Endothelial cell of umbilical vein (primary cell): ENCODE data around the gene NFKB1. TPM values are rescaled to one million over a fixed set of nuclear protein-coding genes. Genes with fewer than 3 reads are reported as not detected.

Source experiments
- BruUV-seq: library from RNA; stranded (reverse); fragments of 400-500 nt; replicated peaks from 2 replicates; lab custom pipeline; 2021; lab: Mats Ljungman, UMichigan
- CTCF ChIA-PET: fragments of 300-600, 350-600 bp; sonication (Branson Sonifier 250); formaldehyde crosslinking; loops from one replicate; lab custom pipeline; 2021; ENCODE audit warnings: antibody characterized with exemption, inconsistent platforms; lab: Charles Lee
- POLR2A ChIA-PET: fragments of 300-600, 350-600 bp; sonication (Branson Sonifier 250); formaldehyde crosslinking; loops from one replicate; lab custom pipeline; 2021; ENCODE audit warnings: antibody characterized with exemption, inconsistent platforms; lab: Charles Lee
- DNase-seq: peaks from one replicate; pipeline ENCODE4 v3.0.0-alpha.2; 2011; ENCODE audit warnings: low read depth, low spot score
- FAIRE-seq: peaks from 2 replicates; lab custom pipeline; 2011; peaks lifted over from hg19 to GRCh38; lab: Jason Lieb, UNC
- H2AFZ ChIP-seq: 2 replicates; pipeline ENCODE4 v1.6.0; 2012; ENCODE audit warnings: low read depth, low read length, control low read depth, inconsistent platforms
- H3K27ac ChIP-seq: 2 replicates; pipeline ENCODE4 v1.5.1; 2011; ENCODE audit warnings: low read depth, mild to moderate bottlenecking, control low read depth, low read length, moderate library complexity; ENCODE audit not compliant: insufficient read depth
- H3K27me3 ChIP-seq, 2 experiments: 2 replicates each; pipeline versions ENCODE4 v1.6.0 to v1.6.1; 2011; ENCODE audit warnings: low read length in 2 of 2, mixed read lengths in 1 of 2; ENCODE audit not compliant: control insufficient read depth in 2 of 2, insufficient read depth in 2 of 2
- H3K36me3 ChIP-seq, 2 experiments: 2 replicates in 1 of 2; 3 replicates in 1 of 2; pipeline ENCODE4 v1.5.1; 2011; ENCODE audit warnings: low read length in 2 of 2, mild to moderate bottlenecking in 1 of 2, moderate library complexity in 1 of 2; ENCODE audit not compliant: control insufficient read depth in 2 of 2, insufficient read depth in 2 of 2; ENCODE audit errors: extremely low read depth in 1 of 2
- H3K4me1 ChIP-seq: 3 replicates; pipeline ENCODE4 v1.5.1; 2011; ENCODE audit warnings: mild to moderate bottlenecking, low read length; ENCODE audit not compliant: control insufficient read depth, insufficient read depth; ENCODE audit errors: extremely low read depth
- H3K4me2 ChIP-seq: 2 replicates; pipeline ENCODE4 v1.6.1; 2011; ENCODE audit warnings: low read length, control low read depth, mixed read lengths; ENCODE audit not compliant: insufficient read depth
- H3K4me3 ChIP-seq, 3 experiments: fragments of 200-600 bp in 1 of 3; sonication (generic), shearing (Covaris generic) in 1 of 3; replicated peaks in 1 of 3; 2 replicates each; pipeline ENCODE4 v1.5.1; 2011 to 2016; ENCODE audit warnings: control low read depth in 3 of 3, low read length in 3 of 3, mild to moderate bottlenecking in 2 of 3, inconsistent platforms in 1 of 3, low read depth in 1 of 3, moderate library complexity in 1 of 3; ENCODE audit not compliant: insufficient read depth in 1 of 3
- H3K79me2 ChIP-seq: 2 replicates; pipeline ENCODE4 v1.6.0; 2012; ENCODE audit warnings: low read length, inconsistent platforms; ENCODE audit not compliant: control insufficient read depth, insufficient read depth
- H3K9ac ChIP-seq: replicated peaks from 2 replicates; pipeline ENCODE3; 2011; ENCODE audit warnings: low read length, control low read depth; ENCODE audit not compliant: insufficient read depth; ENCODE audit errors: extremely low read depth
- H3K9me1 ChIP-seq: replicated peaks from 3 replicates; pipeline ENCODE4 v1.6.0; 2011; ENCODE audit warnings: mild to moderate bottlenecking, low read length; ENCODE audit not compliant: control insufficient read depth, insufficient read depth; ENCODE audit errors: extremely low read depth
- H3K9me3 ChIP-seq: replicated peaks from 2 replicates; pipeline ENCODE4 v1.5.1; 2012; ENCODE audit warnings: low read length, inconsistent platforms; ENCODE audit not compliant: control insufficient read depth, insufficient read depth
- H4K20me1 ChIP-seq: replicated peaks from 2 replicates; pipeline ENCODE3; 2011; ENCODE audit warnings: mild to moderate bottlenecking, low read length; ENCODE audit not compliant: control insufficient read depth, insufficient read depth; ENCODE audit errors: extremely low read depth
- EZH2 ChIP-seq: IDR thresholded peaks from 2 replicates; pipeline ENCODE4 v1.6.1; 2012; ENCODE audit warnings: borderline replicate concordance, low read depth, mild to moderate bottlenecking, moderate library complexity, low read length, inconsistent platforms; ENCODE audit not compliant: severe bottlenecking
- FOS ChIP-seq: IDR thresholded peaks from 2 replicates; pipeline ENCODE4 v1.6.1; 2011; ENCODE audit warnings: mild to moderate bottlenecking, low read length, moderate library complexity, borderline replicate concordance; ENCODE audit not compliant: insufficient read depth
- GATA2 ChIP-seq: IDR thresholded peaks from 2 replicates; pipeline ENCODE4 v1.7.0; 2011; ENCODE audit warnings: low read depth, mild to moderate bottlenecking, moderate library complexity, mixed read lengths, low read length; ENCODE audit not compliant: insufficient read length, insufficient read depth
- JUN ChIP-seq: IDR thresholded peaks from 2 replicates; pipeline ENCODE4 v1.6.1; 2011; ENCODE audit warnings: borderline replicate concordance, low read depth; ENCODE audit not compliant: insufficient read length, insufficient read depth
- MYC ChIP-seq: IDR thresholded peaks from one replicate; pipeline ENCODE4 v1.6.1; 2011; ENCODE audit warnings: mild to moderate bottlenecking, low read depth, low read length
- POLR2A ChIP-seq: IDR thresholded peaks from 2 replicates; pipeline ENCODE4 v1.6.1; 2012; ENCODE audit warnings: low read depth, mild to moderate bottlenecking, control low read depth, low read length
- POLR2AphosphoS5 ChIP-seq: IDR thresholded peaks from 2 replicates; pipeline ENCODE4 v1.6.1; 2012; ENCODE audit warnings: low read depth, mild to moderate bottlenecking, control low read depth, low read length, moderate library complexity; ENCODE audit not compliant: insufficient read depth
- dilution Hi-C: fragments of 300-500 bp; cut with MboI; formaldehyde crosslinking; loops from one replicate; pipeline ENCODE4 v1.15.0; 2019; ENCODE audit warnings: low sequenced_read_pairs; ENCODE audit not compliant: extremely low pct_ligation_motif_present
- intact Hi-C: fragments of 100-400 bp; cut with micrococcal nuclease; formaldehyde crosslinking; loops from one replicate; pipeline ENCODE4 v1.10.0; 2022
- polyA plus RNA-seq, 4 experiments: library from polyadenylated mRNA; depleted of rRNA in 3 of 4; stranded (reverse) in 3 of 4; unstranded in 1 of 4; fragments of >200 nt; gene quantifications; 2 replicates each; pipeline versions ENCODE4 v1.2.1 to v1.2.3, GENCODE V29; 2011 to 2012; ENCODE audit warnings: missing spikeins in 1 of 4
- total RNA-seq: library from RNA; stranded (reverse); gene quantifications from 2 replicates; pipeline ENCODE4 v1.2.3, GENCODE V29; 2021
- TF ChIP-seq, protein P1 (sequence below): IDR thresholded peaks from 2 replicates; pipeline ENCODE4 v1.6.1; 2011; ENCODE audit not compliant: insufficient read depth, insufficient read length
- TF ChIP-seq, protein P2 (sequence below), 2 donors: IDR thresholded peaks; 1 replicate in 1 of 2; 2 replicates in 1 of 2; pipeline ENCODE4 v1.5.1; 2011; ENCODE audit warnings: low read length in 2 of 2, mild to moderate bottlenecking in 2 of 2, moderate library complexity in 2 of 2, control low read depth in 1 of 2, inconsistent platforms in 1 of 2, low read depth in 1 of 2; ENCODE audit not compliant: insufficient read depth in 1 of 2; ENCODE audit errors: extremely low read depth in 1 of 2

The NFKB1 gene
- total and polyA plus RNA-seq, 2 donors (not counting 3 experiments of a cell fraction or from before 2014, with no cell fraction given) = 21.3 to 41.4 TPM

DNA sequence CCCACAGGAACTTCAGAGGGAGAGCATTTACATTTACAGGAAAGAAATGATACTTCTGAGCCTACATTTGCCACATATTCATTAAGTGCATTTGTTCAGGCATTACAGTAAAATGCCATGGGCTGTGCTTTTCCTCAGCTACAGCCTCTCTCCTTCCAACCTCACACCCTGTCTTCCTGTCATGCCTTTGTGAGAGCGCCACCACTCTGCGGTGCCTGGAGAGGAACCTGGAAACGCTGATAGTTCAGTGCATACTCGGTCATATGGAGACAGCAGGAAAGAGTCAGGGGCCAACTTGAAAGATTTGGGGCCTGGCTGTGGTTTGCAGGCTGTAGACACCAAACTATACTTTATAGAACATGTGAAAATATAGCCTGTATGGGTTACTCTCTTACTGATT, 40.5 kb downstream of the NFKB1 start:
- intact Hi-C loops (no loop called here), dilution Hi-C loops (no loop called here)
- Histone ChIP-seq H3K79me2 (no peaks in the 10 kb centered on the region), H3K4me3 (no peak overlapping the region), H3K27me3 (no peaks in the 10 kb centered on the region), H3K9me1 (no peaks in the 10 kb centered on the region), H4K20me1 (no peaks in the 10 kb centered on the region), H2AFZ (no peak overlapping the region), H3K4me2 (no peak overlapping the region), H3K36me3 (peaks cover 0 to 2% of the 10 kb centered on the region in 2 experiments), H3K4me1 (no peaks in the 10 kb centered on the region), H3K9ac (no peak overlapping the region), H3K27ac (no peak overlapping the region), H3K9me3 (no peaks in the 10 kb centered on the region)
- BruUV-seq = no TSS peak
- POLR2A ChIA-PET = no interaction called here
- CTCF ChIA-PET = interaction anchor here (3.0 kb wide), 1 partner anchor 13 kb away, joined by 7 read pairs; no protein-coding TSS in a partner anchor
- TF ChIP-seq MYC = no peak
- no peak for TF ChIP-seq POLR2AphosphoS5
- TF ChIP-seq JUN = no peak
- TF ChIP-seq EZH2 = no peak
- TF ChIP-seq, protein P1, sequence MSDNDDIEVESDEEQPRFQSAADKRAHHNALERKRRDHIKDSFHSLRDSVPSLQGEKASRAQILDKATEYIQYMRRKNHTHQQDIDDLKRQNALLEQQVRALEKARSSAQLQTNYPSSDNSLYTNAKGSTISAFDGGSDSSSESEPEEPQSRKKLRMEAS = no peak
- no peak for TF ChIP-seq FOS
- TF ChIP-seq GATA2 = no peak
- TF ChIP-seq POLR2A = no peak
- TF ChIP-seq, protein P2, sequence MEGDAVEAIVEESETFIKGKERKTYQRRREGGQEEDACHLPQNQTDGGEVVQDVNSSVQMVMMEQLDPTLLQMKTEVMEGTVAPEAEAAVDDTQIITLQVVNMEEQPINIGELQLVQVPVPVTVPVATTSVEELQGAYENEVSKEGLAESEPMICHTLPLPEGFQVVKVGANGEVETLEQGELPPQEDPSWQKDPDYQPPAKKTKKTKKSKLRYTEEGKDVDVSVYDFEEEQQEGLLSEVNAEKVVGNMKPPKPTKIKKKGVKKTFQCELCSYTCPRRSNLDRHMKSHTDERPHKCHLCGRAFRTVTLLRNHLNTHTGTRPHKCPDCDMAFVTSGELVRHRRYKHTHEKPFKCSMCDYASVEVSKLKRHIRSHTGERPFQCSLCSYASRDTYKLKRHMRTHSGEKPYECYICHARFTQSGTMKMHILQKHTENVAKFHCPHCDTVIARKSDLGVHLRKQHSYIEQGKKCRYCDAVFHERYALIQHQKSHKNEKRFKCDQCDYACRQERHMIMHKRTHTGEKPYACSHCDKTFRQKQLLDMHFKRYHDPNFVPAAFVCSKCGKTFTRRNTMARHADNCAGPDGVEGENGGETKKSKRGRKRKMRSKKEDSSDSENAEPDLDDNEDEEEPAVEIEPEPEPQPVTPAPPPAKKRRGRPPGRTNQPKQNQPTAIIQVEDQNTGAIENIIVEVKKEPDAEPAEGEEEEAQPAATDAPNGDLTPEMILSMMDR (IDR thresholded peaks at IDR 0.05; ENCODE audit: extremely low read depth in 1 of 2, insufficient read depth in 1 of 2, low read depth in 1 of 2, low read length in 2 of 2) = no peak
- FAIRE-seq = no peak
- DNase-seq = no peak
